Colonic mucosa (tissue), 4 donors: ENCODE data around the gene ATG3. TPM values are rescaled to one million over a fixed set of nuclear protein-coding genes. Genes with fewer than 3 reads are reported as not detected.
"Not testable (repeated sequence)": the region's sequence is repeated elsewhere in the genome, so short reads cannot be mapped to it uniquely, and the experiment has no call there.

ENCODE experiments used
- DNase-seq: peaks from one replicate; pipeline ENCODE4 v3.0.0-alpha.2; 2020
- H3K27ac ChIP-seq: fragments of 200-600 bp; one replicate; pipeline ENCODE4 v1.8.0; 2021
- H3K27me3 ChIP-seq: fragments of 200-600 bp; one replicate; pipeline ENCODE4 v1.8.0; 2021
- H3K36me3 ChIP-seq: fragments of 200-600 bp; one replicate; pipeline ENCODE4 v1.8.0; 2021
- H3K4me1 ChIP-seq: fragments of 200-600 bp; one replicate; pipeline ENCODE4 v1.8.0; 2021; ENCODE audit warnings: mild to moderate bottlenecking
- H3K4me3 ChIP-seq: fragments of 200-600 bp; one replicate; pipeline ENCODE4 v1.8.0; 2021
- H3K9ac ChIP-seq, 2 donors: one replicate each; pipeline ENCODE4 v1.7.0; 2013; ENCODE audit warnings: control low read depth in 2 of 2, low read depth in 2 of 2, low read length in 2 of 2
- H3K9me3 ChIP-seq: fragments of 200-600 bp; one replicate; pipeline ENCODE4 v1.8.0; 2021
- intact Hi-C: fragments of 100-400 bp; cut with DNase I; formaldehyde crosslinking; loops from one replicate; pipeline ENCODE4 v1.14.1; 2022
- total RNA-seq, 2 donors: library from RNA; stranded (reverse); fragmentation: NEBNext Ultra II Directional in 1 of 2; extraction: Animal tissue kit (Norgen Biotek cat#: 25700) in 1 of 2; gene quantifications; one replicate each; pipeline ENCODE4 v1.2.1, GENCODE V29; 2021
- TF ChIP-seq, protein P1 (sequence below): fragments of 200-600 bp; IDR thresholded peaks from one replicate; pipeline ENCODE4 v1.8.0; 2022; ENCODE audit warnings: antibody characterized with exemption, mild to moderate bottlenecking
- donor health status: healthy.
- donor health status: DM: no; HTN: no; CAD: no.
- donor health status: DM: no; HTN: no; CAD: no.

ATG3 gene
- total RNA-seq, 2 donors from 2014 or later = 59.1 to 79.9 TPM

- intact Hi-C loops = loop anchor here (10.0 kb wide), 1 partner anchor 405 kb away; no protein-coding TSS in a partner anchor
- Histone ChIP-seq H3K4me1 (no peaks in the 10 kb centered on the region), H3K27me3 (no peaks in the 10 kb centered on the region), H3K27ac (no peak overlapping the region), H3K36me3 (no peaks in the 10 kb centered on the region), H3K9ac (no peak overlapping the region), H3K4me3 (no peak overlapping the region), H3K9me3 (no peaks in the 10 kb centered on the region)
- DNase-seq = no peak
- TF ChIP-seq, protein P1, sequence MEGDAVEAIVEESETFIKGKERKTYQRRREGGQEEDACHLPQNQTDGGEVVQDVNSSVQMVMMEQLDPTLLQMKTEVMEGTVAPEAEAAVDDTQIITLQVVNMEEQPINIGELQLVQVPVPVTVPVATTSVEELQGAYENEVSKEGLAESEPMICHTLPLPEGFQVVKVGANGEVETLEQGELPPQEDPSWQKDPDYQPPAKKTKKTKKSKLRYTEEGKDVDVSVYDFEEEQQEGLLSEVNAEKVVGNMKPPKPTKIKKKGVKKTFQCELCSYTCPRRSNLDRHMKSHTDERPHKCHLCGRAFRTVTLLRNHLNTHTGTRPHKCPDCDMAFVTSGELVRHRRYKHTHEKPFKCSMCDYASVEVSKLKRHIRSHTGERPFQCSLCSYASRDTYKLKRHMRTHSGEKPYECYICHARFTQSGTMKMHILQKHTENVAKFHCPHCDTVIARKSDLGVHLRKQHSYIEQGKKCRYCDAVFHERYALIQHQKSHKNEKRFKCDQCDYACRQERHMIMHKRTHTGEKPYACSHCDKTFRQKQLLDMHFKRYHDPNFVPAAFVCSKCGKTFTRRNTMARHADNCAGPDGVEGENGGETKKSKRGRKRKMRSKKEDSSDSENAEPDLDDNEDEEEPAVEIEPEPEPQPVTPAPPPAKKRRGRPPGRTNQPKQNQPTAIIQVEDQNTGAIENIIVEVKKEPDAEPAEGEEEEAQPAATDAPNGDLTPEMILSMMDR = no peak
Observed at GRCh38 chr3:112579697-112580096, 17.9 kb upstream of the ATG3 start.

DNA sequence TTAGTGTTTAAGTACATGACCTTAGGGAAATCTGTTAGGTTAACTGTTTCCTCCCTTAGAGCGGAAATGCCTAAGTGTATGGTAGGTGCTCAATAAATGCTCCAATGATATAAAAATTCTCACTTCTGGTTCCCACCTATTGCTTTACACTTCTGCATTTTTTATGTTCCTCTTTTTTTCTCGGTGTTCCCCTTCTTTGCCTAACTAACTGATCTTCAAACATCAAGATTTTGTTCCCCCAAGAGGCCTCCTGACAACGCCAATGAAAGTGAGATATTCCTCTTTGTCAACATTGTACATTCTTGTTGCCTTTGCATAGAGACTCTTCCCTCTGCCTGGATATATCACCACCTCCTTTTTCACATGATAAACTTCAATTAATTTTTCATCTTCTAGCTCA lies 17.5 kb upstream of the ATG3 start:
- H3K27me3 ChIP-seq = no peaks in the 10 kb centered on the region
- no peak overlapping the region for H3K9ac ChIP-seq
- TF ChIP-seq, protein P1 = no peak
- H3K27ac ChIP-seq = no peak overlapping the region
- no peak for DNase-seq
- intact Hi-C loops = no loop called here
- H3K9me3 ChIP-seq = no peaks in the 10 kb centered on the region
- H3K4me3 ChIP-seq = no peak overlapping the region
- H3K4me1 ChIP-seq = no peaks in the 10 kb centered on the region
- no peaks in the 10 kb centered on the region for H3K36me3 ChIP-seq

DNA sequence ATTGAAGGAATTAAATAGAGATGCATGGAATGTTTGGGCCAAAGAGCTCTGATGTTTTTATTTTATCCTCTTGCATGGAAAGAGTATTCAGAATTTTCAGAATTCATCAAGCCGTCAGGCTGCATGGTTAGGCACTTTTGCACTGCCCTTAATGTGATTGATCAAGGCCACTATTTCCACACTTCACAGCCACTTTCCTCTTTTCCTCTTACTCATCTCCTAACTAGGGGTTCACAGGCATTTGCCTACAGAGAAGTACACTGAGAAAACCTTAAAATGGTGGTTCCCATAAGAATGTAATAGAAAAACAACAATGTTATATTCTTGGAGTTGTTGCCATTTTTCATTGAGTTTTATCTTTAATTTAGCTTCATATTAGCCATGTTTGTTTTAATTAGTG lies 10.9 kb upstream of the ATG3 start:
- intact Hi-C loops = no loop called here
- Histone ChIP-seq H3K4me3 (no peak overlapping the region), H3K27ac (no peak overlapping the region), H3K36me3 (no peaks in the 10 kb centered on the region), H3K27me3 (no peaks in the 10 kb centered on the region), H3K9me3 (no peaks in the 10 kb centered on the region), H3K9ac (no peak overlapping the region), H3K4me1 (no peaks in the 10 kb centered on the region)
- no peak for DNase-seq
- TF ChIP-seq, protein P1 = no peak

DNA sequence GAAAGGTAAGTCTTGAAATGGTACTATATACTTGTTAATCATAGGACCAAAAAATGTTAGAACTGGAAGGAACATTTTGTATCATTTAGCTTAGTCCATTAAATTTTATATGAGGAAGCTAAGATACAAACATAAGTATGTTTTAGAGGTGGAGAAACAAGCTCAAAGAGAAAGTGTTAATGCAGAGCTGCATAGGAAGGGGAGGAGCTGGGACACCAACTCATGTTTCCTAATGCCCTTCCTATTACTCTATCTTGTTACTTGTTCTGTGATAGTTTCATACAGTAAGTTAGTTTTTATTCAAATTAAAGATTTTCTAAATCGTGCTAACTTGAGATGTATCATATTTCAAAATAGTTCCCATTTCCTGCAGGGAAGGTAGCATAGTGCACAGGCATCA lies 7.5 kb upstream of the ATG3 start:
- H3K27ac ChIP-seq = no peak overlapping the region
- TF ChIP-seq, protein P1 = no peak
- H3K27me3 ChIP-seq = no peaks in the 10 kb centered on the region
- H3K9me3 ChIP-seq = no peaks in the 10 kb centered on the region
- intact Hi-C loops = no loop called here
- no peak overlapping the region for H3K4me3 ChIP-seq
- DNase-seq = no peak
- no peaks in the 10 kb centered on the region for H3K36me3 ChIP-seq
- no peaks in the 10 kb centered on the region for H3K4me1 ChIP-seq
- no peak overlapping the region for H3K9ac ChIP-seq

DNA sequence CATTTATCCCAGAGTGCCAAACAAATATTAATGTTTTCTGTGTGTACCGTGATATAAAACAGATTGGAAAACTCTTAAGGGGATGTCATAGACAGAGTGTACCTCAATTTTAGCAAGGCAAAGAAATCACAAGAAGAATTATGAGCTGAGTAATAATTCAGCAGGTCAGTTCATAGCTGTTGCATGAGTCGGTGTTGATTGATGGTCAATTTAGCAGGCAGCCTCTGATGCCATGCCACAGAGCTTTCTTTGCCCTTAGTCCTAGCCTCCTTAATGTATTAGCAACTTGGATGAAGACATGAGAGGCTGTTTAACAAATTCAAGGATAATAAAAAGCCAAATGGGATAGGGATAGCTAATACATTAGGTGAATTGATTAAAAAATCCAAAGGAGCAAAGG lies 6.9 kb upstream of the ATG3 start:
- Histone ChIP-seq H3K27me3 (no peaks in the 10 kb centered on the region), H3K4me1 (no peaks in the 10 kb centered on the region), H3K9me3 (no peaks in the 10 kb centered on the region), H3K9ac (no peak overlapping the region), H3K4me3 (no peak overlapping the region), H3K27ac (no peak overlapping the region), H3K36me3 (no peaks in the 10 kb centered on the region)
- TF ChIP-seq, protein P1 = no peak
- intact Hi-C loops = no loop called here
- no peak for DNase-seq

DNA sequence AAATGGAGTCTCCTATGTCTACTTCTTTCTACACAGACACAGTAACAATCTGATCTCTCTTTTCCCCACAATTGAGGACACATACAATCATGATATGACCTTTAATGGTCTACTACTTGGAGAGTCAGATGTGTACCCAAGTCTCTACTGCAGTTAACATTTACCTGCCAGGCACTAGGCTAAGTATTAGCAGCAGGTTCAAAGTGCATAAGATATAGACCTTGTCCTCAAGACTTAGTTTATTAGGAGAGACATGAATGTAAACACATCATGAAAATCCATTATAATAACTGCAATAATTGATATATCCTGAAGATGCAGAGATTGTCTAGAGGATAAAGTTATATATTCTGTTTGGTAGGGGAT lies 3.2 kb upstream of the ATG3 start:
- H3K9me3 ChIP-seq = no peaks in the 10 kb centered on the region
- H3K27me3 ChIP-seq = no peaks in the 10 kb centered on the region
- no peak overlapping the region for H3K9ac ChIP-seq
- intact Hi-C loops = no loop called here
- peaks cover 7% of the 10 kb centered on the region for H3K4me1 ChIP-seq
- H3K4me3 ChIP-seq = no peak overlapping the region
- TF ChIP-seq, protein P1 = no peak
- DNase-seq = no peak
- no peak overlapping the region for H3K27ac ChIP-seq
- no peaks in the 10 kb centered on the region for H3K36me3 ChIP-seq

- H3K36me3 ChIP-seq, DNase-seq, H3K27ac ChIP-seq, H3K27me3 ChIP-seq, H3K9ac ChIP-seq, H3K4me3 ChIP-seq, H3K9me3 ChIP-seq, intact Hi-C loops: not testable (repeated sequence)
- H3K4me1 ChIP-seq = peaks cover 12% of the 10 kb centered on the region
Observed at GRCh38 chr3:112564247-112564939, 2.6 kb upstream of the ATG3 start.
